GM19023 (cell line): ENCODE data around the gene ERGIC3.
"Not testable (repeated sequence)": the region's sequence is repeated elsewhere in the genome, so short reads cannot be mapped to it uniquely, and the experiment has no call there.

Source experiments
- ATAC-seq: cut with Tn5 transposase; IDR thresholded peaks from one replicate; pipeline ENCODE4 v1.9.1; 2021; ENCODE audit warnings: mild to moderate bottlenecking, moderate library complexity; ENCODE audit not compliant: unreplicated experiment

The ERGIC3 gene

DNA sequence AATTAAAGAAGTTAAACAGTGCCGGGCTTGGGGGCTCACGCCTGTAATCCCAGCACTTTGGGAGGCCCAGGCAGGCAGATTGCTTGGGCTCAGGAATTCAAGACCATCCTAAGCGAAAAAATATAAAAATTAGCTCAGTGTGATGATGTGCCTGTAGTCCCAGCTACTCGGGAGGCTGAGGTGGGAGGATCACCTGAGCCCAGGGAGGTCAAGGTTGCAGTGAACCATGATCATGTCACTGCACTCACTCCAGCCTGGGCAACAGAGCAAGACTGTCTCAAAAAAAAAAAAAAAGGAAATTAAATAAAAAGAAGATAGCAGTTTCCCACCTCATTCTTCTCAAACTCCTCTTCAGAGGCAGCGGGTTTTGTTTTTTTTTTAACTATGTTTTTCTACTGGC is 24.1 kb upstream of the ERGIC3 start:
- not testable (repeated sequence) for ATAC-seq

DNA sequence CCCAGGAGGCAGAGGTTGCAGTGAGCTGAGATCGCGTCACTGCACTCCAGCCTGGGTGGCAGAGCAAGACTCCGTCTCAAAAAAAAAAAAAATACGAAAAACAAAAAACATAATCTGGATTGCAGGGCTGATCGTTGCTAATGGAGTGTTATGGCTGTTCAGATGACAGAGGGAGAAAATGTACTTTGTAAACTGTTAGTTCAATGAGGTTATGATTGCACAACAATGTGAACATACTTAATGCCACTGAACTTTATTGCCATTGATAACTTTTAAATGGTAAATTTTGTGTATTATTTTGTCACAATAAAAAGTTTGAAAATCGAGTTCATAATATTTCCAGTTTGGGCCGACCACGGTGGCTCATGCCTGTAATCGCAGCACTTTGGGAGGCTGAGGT is 22.9 kb upstream of the ERGIC3 start:
- no peak for ATAC-seq

DNA sequence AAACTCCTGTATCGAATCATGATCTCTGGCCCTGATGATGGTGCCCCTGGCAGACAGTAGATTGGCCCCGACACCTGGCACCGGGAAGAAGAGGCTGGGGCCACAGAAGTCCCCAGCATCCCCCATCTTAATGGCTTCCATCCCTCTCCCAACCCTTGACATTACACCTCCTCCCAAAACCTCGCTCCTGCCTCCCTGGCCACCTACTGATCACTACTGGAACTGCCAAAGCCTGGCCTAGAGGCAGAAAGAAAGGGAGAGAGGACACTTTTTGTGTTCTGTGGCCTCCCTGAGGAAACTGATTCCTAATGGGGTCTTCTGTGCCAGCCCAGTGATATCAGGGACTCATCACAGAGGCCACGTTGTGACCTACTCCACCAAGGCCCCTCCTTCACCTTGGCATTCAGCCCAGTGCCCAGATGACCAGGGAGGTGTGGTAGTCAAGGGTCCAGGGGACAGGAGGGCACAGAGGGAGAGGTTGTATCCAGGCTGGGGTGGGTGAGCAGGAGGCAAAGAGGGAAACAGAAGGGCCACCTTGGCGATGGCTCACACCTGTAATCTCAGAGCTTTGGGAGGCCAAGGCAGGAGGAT is 18.5 kb upstream of the ERGIC3 start:
- no peak for ATAC-seq

DNA sequence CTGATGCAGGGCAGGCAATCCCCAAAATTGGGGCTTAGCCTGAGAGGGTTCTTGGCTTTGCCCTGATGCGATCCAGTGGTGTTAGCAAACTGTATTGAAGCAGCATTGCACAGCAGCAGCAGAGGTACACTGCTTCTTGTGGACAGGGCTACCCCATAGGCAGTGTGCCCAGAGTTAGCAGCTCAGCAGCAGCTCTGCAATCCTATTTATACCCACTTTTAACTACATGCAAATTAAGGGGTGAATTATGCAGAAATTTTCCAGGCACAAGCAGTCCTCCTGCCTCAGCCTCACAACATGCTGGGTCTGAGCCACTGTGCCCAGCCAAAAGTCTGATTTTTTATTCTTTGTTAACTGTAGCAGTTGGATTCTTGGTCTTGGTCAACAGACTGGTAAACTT is 16.2 kb upstream of the ERGIC3 start:
- ATAC-seq, result no peak

DNA sequence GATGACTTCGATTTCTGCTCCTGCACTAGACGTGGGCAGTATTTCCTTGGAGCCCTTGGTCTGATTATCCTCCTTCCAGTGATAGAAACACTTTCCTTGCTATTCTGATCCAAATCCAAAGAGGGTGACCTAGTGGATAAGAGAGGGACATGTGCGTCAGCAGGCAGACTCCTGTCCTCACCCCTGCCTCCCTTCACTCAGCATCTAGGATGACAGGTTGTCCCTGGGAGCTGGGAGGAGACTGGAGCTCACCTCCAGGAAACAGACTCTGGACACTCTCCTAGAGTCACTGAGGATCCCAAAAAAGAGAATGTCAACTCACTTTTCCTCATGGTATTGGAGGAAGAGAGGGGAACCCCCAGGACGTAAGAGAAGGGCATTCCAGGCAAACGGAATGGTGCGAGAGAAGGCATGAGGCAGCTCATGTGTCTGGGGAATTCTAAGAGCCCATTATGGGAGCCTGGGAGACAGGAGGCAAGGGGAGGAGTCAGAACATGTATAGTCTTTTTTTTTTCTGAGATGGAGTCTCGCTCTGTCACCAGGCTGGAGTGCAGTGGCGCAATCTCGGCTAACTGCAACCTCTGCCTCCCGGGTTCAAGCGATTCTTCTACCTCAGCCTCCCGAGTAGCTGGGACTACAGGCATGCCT is 14.6 kb upstream of the ERGIC3 start:
- ATAC-seq, result no peak

DNA sequence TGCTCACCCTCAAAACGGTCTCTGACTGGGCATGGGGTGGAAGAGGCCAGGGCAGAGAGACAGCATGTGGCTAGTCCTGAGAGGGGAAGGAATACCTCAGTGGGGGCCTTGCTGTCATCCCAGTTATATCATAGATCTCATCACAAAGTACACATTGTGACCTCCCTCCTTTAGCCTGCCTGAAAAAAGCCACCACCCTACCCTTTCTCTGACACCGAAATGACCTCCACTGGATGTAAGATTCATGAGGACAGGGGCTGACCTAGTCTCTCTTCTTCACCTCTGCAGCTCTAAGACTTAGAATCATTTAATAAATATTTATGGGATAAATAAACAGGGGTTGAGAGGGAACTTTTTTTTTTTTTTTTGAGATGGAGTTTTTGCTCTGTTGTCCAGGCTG is 12.3 kb upstream of the ERGIC3 start, which contains the start of gene C20orf173:
TSS of gene C20orf173 (minus strand) at position 101 of the 400 bp plus-strand sequence. CDS start 279 bp downstream, outside the sequence.
- ATAC-seq, result no peak

DNA sequence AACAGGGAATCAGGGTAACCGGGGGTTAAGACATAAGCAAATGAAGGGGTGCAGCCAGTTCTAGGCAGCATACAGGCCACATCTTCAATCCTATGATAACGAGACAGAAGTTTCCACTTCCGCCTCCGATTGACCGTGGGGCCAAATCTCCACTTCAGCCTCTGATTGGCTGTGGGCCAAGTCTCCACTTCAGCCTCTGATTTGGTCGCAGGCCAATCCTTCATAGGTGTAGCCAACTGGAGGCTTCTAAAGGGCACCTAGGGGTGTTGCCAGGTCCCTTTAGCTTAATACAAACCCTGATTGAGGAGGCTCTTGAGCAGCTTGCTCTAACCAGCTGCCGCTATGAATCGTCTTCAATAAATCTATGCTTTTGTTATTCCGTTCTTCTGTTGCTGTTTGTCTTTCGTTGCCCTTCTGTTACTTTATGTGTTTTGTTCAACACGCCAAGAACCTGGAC is 2.1 kb upstream of the ERGIC3 start:
- ATAC-seq, result no peak

DNA sequence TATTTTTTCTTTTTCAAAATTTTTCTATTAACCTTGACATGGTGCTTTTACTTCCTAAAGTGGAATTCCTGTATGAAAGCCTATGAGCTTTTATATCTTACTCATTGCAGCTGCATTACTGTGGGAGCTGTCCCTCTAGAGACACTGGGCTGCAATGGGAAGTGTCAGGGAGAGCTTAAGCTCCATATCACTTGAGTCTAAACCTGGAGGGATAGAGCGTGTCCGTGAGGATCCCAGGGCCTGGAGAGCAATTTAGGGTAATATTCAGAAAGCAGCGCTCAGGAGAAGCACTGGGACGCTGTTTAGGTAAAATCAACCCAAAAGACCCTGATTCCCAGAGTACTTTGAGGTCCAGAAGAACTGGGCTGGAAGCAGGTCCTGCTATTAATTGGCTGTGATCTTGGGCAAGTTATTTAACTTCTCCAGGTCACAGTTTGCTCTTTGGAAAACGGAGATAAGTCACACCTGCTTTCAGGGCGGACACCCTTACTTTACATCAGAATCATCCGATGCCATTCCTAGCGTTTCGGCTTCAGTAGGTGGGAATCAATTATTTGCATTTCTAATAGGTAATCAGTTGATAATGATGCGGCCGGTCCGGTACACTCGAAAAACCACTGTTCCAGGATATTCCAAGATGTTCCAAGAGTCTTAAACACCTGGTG is 628 bp upstream of the ERGIC3 start:
- ATAC-seq, result no peak

DNA sequence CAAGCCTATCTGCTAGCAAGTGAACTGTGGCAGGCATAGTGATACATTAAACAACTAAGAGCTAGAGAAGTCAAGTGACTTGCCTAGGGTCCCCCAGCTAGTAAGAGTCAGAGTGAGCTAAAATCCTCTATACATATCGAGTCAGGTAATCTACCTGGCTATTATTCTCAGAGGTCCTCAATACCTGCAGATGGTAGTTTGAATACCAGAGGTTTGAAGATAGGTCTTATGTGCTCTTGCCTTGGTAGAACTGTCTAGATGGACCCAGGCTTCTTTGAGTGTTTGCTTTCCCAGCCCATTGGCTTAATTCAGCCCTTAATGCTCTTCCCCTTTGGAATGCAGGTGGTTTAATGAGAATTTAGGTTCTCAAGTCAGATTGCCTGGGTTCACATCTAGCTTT is 1.1 kb downstream of the ERGIC3 start:
- no peak for ATAC-seq

DNA sequence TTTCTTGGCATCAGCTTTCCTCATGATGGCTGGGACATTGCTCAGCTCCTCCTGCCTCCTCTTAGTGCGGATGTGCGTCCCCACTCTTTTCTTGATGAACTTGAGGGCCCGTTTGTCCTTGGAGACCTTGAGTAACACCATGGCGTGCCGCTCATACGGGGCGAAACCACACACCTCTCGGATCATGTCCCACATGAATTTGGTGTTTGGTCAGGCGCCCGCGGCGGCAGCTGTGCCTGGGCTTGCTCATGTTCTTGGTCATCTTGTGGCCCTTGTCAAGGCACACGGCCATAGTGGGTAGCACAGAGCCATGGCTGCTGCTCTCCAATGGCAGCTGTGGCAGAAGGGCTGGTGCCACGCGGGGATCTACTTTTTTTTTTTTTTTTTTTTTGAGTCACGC is 2.6 kb downstream of the ERGIC3 start:
- no peak for ATAC-seq

DNA sequence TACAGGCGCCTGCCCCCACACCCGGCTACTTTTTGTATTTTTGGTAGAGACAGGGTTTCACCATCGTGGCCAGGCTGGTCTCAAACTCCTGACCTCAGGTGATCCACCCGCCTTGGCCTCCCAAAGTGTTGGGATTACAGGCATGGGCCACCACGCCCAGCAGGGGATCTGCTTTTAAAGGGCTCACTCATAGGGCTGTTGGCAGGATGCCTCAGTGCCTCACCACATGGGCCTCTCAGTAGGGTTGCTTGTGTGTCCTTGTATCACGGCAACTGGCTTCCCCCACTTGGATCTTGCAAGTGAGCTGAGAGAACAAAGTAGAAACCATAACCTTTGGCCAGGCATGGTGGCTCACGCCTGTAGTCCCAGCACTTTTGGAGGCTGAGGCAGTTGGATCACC is 3.1 kb downstream of the ERGIC3 start:
- not testable (repeated sequence) for ATAC-seq

DNA sequence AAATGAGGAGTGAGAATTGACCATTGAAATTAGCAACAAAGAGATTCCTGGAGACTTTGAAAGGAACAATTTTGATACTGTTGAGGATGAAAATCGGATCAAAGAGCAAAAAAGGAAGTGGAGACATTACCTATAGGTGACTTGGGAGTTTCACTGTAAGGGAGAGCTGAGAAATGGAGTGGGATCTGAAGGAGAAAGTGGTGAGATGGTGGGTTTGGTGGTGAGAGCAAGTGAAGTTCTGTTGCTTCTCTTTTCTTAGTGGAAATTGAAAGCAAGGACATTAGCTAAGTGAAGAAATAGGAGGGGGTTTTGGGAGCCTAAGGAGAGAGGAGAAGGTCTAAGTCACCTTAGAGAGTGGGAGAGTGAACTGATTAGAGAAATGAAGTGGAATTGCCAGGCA is 4.2 kb downstream of the ERGIC3 start:
- ATAC-seq, result no peak

DNA sequence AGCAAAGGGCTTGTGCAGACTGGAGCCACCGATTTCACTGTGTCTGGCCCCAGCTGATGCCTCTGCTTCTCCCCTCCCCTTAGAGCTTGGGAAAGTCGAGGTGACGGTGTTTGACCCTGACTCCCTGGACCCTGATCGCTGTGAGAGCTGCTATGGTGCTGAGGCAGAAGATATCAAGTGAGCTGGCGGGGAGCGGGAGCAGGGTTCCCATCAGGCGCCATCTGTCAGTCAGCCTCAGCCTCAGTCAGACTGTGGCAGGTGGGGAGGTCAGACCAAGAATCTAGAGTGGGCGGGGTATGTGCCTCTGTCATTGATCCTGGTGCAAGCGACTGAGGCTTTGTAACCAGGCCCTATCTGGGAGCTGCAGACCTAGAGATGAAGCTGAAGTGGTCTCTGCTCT is 5.5 kb downstream of the ERGIC3 start:
- no peak for ATAC-seq

DNA sequence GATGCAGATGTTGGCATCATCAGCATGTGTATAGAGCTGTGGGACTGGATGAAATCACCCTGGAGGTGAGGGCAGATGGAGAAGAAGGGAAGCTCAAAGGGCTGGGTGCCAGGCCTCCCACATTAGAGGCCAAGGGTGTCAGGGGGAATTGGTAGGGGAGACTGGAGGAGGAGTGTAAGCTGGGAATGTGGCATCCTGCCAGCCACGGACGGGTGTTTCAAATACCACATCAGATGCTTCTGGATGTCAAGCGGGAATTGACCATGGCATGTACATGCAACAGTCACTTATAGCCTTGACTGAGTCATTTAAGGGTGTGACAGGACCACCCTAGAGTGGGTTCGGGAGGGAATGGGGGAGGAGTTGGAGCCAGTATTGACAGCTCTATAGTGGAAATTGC is 9.6 kb downstream of the ERGIC3 start:
- ATAC-seq, result no peak

DNA sequence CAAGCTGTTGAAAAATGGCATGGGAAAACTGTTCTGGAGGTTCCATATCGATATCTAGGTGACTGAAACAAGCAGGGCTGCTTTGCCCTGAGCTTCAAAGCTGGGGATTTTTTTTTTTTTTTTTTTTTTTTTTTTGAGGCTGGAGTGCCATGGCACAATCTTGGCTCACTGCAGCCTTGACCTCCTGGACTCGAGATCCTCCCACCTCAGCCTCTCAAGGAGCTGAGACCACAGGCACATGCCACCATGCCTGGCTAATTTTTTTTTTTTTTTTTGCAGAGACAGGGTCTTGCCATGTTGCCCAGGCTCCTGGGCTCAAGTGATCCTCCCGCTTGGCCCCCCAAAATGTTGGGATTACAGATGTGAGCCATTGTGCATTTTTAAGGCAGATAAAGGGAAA is 11.0 kb downstream of the ERGIC3 start:
- no peak for ATAC-seq

DNA sequence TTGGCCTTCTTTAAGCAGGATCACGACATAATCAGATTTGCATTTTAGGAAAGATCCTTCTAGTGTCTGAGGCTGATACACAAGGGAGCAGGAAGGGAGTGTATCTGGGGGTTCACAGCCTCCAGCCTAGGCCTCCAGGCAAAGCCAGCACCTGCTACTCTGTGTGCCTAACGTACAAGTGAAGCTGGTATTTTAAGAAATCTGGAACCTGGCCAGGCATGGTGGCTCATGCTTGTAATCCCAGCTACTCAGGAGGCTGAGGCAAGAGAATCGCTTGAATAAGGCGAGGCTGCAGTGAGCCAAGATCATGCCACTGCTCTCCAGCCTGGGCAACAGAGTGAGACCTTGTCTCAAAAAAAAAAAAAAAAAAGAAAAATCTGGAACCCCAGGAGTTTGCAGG is 13.6 kb downstream of the ERGIC3 start:
- ATAC-seq, result not testable (repeated sequence)

DNA sequence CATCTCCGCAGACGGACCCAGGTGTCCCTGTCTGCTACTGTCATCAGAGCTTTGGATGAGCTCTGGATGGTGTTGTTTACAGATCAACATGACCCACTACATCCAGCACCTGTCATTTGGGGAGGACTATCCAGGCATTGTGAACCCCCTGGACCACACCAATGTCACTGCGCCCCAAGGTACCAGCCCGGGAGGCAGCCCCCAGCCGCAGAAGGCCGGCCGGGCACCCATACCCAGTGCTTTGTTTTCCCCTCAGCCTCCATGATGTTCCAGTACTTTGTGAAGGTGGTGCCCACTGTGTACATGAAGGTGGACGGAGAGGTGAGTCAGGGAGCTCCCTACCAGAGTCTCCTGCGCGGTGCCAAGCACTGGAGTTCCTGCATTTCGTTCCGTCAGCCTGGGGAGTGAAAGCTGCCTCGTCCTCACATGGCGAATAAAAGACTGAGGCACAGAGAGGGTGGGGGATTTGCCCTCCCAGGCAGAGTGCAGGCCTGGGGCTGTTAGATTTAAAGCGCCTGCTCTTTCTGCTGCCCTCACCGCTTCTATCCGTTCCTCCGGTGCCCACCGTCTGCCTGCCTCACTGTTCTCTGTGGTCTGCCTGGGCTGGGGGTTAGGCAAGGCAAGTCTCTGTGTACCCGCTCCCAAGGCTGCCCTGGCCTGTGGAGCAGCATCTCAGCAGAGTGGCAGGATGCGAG is 14.2 kb downstream of the ERGIC3 start:
- no peak for ATAC-seq

DNA sequence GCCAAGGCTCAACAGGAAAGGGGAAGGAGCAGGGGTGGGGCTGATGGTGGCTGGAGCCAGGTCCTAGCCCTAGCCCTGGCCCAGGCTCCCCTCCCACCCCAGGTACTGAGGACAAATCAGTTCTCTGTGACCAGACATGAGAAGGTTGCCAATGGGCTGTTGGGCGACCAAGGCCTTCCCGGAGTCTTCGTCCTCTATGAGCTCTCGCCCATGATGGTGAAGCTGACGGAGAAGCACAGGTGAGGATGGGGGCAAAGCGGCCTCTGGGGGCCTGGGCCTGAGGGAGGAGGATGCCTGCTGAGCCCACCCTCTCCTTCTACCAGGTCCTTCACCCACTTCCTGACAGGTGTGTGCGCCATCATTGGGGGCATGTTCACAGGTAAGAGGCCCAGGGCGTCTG is 15.0 kb downstream of the ERGIC3 start:
- no peak for ATAC-seq

DNA sequence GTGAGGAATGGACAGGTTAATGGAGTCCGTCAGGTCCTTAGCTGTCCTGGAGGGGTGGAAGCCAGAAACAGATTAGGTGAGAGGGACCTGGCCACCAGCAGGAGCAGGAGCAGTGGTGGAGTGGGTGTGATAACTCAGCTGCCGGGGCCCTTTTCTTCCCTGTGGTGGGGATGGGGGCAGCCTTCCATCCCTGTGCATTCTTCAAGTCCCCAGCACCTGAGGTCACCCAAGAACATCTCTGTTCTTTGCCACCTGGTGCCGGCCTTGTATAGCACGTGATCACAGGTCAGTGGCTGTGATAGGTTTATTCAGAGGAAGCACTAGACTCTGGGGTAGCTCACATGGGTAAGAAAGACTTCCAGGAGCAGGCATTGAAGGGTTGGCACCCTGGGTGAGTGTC is 16.6 kb downstream of the ERGIC3 start:
- no peak for ATAC-seq

DNA sequence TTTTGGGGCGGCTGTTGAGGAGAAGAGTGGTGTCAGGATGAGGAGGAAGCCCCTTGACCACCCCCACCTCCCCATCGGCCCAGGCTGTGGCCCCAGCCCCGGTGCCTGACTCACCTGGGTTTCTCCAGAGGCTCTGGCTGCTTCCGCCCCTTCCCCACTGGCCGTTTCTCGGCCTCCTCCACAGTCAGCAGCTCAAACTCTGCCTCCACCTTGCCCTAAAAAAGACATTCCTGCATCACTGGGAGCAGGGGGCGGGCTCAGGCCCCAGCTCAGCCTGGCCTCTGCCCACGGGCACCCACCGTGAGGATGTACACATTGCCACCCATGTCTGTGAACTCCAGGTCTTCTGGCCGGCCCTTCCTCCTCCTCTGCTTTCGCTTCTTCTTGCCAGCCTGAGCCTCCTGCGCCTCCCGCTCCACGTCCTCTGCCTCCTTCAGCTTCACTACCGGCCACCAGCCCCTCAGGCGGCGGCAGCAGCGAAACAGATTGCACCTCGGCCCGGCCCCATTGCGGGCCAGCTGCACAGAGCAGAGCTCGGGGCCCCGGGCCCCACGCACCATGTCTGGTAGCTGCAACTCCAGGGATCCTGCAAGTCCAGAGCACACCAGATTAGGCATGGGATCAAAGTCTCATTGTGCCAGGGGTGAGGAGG is 17.3 kb downstream of the ERGIC3 start:
- ATAC-seq, result no peak

DNA sequence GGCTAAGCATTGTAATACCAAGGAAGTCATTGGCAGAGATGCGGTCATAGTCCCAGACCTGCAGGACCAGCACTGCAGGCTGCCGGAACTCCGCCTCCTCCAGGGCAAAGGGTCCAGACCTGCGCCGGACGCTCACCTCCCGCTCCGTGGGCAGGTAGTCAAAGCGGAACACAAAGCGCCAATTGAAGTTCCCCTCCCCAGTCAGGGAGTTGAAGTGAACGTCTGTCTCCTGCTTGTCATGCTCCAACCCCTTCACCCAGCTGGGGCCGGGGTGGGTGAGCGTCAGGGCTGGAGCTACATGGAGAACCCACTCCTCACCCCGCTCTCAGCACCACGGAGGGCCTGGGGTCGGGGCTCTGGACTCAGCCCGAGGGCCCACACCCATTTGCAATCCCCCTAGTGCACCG is 18.2 kb downstream of the ERGIC3 start:
- ATAC-seq, result no peak
